NCI-H1436 (cell line): Measurements from ENCODE around the gene ATP5F1A.
A peak's percentile ranks its signal among the peaks of the same experiment; 100 is the strongest.

Source experiments
- DNase-seq: peaks from one replicate; lab custom pipeline; 2025; lab: John Stamatoyannopoulos, UW

The ATP5F1A gene

DNA sequence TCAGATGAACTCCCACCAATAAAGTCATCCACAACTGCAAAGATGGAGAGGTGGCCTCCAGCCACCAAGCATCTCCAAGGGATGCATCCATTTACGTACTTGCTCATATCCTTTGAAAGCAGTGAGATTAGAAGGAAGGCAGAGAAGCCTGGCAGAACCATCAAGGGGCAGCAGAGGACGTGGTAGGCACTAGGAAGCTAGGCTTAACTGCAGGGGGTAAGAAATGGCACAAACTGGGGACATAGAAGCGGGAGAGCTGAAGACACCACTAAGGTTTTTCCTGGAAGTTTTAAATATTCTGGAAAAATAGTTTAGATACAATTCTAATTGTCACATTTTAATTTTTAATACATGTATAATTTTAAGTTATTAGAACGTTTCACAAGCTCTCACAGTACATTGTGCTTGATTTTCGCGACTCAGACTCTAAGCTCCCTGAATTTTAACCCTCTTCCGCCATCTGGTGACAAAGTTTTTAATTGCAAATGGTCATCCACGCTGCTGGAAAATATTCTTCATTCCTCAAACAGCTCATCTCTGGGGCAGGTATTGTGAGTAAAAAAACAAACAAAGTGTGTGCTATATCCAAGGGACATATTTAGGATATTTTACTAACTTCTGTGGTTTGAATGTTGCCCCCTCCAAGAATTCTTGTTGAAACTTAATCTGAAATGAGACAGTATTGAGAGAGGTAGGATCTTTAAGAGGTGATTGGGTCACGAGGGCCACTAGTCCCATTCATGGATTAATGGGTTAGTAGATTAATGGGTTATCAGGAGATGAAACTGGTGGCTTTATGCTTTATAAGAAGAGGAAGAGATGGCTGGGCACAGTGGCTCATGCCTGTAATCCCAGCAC lies 24.4 kb downstream of the ATP5F1A start:
- DNase-seq = peak; percentile 20

DNA sequence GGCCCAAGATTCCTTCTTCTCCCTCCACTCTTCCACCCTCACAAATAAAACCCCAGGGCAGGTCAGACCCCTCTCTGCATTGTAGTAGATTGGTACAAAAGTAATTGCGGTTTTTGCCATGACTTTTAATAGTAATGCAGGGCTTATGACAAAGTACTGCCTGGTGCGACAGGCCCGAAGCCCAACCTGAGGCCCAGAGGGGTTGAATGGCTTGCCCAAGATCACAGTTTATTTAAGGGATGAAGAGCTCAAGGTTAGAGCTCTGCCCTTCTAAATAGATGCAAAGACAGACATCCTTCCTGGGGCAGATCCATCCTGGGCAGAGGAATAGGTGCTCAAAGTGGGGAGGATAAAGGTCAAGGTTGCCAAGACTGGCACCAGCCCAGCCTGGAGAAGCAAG lies 25.1 kb downstream of the ATP5F1A start:
- DNase-seq = no peak

DNA sequence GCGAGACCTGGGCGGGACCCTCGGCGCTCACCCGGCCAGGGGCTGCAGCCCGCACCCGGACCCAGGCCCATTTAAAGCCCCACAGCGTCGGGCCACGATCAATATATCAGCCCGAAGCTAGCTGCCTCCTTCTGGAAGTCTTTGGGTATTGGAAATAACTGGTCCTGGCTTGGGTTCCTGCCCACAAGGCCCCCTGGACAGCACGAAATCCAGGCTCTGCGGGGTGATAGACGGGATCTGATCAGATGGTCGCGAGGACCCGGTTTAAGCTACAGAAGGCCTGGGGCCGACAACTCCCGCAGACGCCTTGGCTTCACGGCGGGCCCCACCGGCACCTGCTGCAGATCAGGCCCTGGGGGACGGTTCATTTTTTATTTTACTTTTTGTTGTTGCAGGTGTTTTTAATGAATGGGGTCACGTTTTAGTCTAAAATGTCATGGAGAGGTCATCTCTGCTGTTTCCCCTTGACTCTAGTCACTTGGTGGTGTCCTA lies 25.7 kb downstream of the ATP5F1A start:
- DNase-seq = no peak

DNA sequence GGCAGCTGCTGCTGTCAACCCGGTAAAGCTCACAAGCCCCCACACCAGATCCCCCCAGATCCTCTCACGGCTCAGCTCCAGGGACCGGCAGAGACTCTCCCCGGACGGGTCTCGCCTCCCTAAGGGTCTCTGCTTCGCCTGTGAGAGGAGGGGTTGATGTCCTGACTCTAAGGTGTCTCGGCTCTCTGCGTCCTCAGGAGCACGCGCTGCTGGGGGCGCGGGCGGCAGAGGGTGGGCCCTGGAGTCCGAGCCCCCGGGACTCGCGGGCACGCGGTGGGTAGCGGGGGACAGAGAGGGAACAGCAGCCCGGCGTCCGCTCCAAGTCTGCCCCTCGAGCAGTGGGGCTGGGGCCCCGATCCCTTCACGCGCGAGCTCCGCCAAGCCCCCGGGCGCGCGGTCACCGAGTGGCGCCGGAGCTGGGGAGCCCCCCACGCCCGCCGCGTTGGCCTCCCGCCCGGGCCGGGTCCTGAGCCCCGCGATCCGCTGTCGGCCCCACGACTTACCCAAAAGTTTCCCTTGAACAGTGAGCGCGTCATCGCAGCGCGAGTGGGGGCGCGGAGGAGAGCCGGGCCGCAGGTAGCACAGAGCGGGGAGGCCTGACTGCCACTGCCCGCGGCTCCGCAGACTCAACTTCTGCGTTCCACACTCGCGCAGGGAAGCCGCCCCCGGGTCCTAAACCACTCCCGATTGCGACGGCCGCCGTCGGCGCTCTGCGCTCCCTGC lies 26.3 kb downstream of the ATP5F1A start, which contains the start of gene PSTPIP2:
Gene PSTPIP2 (minus strand): TSS at position 608 of the 723 bp plus-strand sequence. CDS start 72 bp downstream, at position 536.
- DNase-seq = no peak

DNA sequence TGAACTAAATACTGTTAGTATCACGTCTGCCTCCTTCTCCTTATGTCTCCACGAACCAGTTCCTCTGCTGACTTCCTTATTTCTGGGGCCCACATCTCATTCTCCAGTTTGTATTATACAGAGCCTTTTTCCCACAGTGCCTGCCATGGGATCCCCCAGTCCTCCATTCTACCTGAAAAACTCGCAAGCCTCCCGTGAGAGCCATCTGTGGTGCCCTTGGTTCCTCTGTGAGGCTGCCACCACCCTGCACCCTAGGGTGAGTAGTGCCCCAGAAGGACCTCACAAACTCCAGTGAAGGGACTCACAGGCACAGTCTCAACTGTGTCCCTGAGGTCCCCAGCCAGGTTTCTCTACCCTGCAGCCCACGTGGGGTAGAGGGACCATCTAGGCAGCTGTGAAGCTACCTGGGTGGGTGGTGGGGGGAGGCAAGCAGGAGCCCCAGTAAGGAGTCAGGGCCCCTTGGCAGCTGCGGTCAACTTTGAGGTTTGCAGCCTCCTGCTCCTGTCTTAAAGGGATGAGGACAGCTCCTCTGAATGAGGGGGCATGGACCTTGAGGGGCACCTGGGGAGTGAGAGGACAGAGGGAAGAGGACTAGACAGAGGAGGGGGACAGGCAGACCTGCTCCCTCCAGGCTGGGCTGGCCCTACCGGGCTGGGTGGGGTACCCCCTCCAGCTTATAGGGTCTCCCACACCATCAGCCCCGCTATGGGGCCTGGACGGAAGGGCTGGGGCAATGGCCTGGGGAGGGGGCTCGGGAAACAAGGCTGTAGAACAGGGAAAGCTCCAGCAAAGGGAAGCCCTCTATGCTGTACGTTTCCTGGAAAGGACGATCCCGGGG lies 27.1 kb downstream of the ATP5F1A start:
- no peak for DNase-seq

DNA sequence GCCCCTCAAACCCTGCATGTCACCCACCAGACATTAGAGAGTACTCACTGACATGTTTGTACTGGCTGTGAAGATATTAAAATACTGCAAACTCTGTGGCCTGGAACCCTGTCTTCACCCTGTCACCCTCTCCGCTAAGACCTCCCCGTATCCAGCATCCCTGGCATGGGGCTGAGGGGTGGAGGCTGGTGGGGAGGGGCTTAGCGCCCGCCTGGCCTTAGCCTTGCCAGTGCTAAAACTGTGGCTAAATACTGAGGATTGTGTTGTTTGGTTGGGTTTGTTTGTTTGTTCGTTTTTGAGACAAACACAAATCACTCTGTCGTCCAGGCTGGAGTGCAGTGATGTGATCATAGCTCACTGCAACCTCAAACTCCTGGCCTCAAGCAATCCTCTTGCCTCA lies 27.9 kb downstream of the ATP5F1A start:
- DNase-seq = no peak

DNA sequence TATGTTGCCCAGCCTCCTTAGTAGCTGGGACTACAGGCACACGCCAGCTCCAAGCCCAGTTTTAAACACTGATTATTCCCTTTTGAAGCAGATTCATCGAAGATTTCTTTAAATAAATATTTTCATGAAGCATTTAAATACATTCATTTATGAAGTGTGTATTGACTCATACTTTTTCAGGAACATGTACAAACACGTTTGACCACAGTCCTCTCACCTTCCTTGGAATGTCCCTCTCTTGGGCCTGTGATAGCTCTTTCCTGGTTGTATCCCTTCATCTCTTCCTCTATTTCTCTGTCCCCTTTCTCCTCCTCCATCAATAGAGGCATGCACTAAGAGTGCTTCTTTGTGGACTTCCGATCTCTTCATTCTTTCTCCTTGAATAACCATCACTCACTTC lies 28.6 kb downstream of the ATP5F1A start:
- DNase-seq = no peak

DNA sequence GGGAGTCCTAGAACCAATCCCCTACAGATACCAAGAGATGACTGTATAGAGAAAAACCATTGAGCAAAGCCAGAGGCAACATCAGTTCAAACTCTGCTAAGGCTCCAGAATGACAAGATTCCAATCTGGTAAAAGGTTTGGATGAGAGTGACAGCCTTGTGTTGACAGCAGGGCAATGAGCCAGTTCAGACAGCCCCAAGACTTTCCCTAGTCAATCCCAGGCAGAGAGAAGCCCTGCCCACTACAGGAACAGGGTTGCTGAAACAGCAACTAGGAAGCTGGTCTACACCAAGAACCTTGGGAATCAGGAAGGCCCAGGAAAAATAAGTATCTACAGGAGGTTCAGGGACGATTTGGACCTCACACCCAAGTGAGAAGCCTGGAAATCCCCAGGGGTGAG lies 29.3 kb downstream of the ATP5F1A start:
- DNase-seq = no peak

DNA sequence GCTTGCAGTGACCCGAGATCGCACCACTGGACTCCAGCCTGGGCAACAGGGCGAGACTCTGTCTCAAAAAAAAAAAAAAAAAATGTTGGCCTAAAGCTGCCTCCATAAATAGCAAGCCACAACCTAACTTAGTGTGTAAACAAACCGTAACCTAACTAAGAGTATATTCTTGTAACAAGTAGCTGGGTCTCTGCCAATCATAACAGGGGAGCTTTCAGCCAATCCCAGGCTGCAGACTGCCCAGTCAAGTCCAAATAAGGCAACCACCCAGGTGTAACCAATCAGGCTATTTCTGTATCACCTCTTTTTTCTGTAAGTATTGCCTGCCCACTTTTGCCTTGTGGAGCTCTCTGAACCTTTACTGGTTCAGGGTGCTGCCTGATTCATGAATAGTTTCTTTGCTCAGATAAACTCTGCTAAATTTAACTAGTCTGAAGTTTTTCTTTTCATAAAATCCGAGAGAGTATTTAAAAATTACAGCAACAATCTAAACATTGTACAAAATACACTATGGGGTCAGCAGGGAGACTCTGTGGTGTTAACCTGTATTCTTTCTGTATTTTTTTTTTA lies 30.6 kb downstream of the ATP5F1A start:
- no peak for DNase-seq

DNA sequence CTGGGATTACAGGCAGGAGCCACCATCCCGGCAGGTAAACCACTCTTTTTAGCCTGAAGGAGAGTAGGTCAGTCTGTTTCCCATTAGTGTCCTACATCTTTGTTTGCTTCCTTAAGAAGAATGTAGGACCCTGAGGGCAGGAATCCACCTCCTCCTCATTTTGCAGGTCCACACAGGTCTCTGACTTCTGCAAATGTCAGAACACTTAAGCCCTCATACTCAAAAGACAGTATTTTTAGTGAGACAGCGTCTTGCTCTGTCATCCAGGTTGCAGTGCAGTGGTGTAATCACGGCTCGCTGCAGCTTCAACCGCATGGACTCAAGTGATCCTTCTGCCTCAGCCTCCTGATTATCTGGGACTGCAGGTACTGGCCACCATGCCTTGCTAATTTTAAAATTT lies 35.3 kb downstream of the ATP5F1A start:
- no peak for DNase-seq

DNA sequence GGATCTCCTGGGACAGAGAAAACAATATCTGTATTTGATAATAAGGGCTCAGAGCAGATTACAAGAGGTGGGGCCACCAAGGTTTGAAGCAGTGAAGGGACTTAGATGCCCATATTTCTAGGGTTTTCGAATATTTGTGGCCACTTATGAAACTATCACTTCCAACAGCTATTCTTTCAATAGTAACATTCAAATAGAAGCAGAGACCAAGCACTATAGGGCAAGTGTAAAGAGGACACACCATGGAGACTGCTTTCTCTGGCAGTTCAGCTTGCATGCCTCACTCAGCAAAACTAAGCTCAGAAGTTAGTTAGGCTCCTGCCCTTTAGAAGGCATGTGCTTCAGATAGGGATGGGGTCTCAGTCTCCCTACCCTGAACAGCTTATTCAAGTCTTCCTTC lies 36.3 kb downstream of the ATP5F1A start:
- DNase-seq = no peak

DNA sequence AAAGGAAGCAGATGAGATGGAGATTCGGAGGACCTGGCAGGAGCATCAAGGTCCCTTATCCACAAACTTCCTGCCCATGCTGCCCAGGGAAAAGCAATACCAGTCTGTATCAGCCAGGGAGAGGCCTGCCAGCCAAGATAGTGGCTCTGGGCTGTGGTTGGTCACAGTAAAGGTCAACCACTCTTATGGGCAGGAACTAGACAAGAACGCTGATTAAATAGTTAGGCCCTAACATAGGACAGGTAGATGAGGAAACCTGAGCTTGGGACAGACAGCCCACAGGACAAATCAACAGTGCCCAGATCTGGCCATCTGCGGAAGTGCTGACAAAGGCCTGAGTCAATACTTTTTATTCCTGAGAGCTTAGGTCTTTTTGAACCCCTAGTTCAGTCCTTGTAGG lies 36.7 kb downstream of the ATP5F1A start:
- no peak for DNase-seq

DNA sequence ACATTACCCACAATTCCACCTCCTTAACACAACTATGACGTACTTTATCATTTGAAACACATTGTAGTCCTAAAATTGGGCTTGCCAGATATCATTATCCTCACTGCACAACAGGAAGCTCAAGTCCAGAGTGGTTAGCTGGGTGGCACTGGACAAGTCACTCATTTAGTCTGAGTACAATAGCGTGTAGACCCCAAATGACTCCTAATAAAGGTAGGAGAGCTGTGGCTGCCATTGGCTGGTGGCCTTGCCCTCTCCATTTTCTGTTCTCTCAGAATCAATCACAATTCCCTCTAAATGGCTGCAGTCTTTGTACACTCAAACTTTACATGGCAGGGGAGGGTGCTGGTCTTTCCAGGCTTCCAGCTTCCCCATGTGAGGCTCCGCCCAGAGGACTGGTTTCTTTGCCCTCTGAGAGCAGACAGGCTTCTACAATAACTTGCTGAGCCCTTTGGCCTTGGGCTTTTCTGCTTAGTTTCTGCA lies 37.7 kb downstream of the ATP5F1A start:
- no peak for DNase-seq

DNA sequence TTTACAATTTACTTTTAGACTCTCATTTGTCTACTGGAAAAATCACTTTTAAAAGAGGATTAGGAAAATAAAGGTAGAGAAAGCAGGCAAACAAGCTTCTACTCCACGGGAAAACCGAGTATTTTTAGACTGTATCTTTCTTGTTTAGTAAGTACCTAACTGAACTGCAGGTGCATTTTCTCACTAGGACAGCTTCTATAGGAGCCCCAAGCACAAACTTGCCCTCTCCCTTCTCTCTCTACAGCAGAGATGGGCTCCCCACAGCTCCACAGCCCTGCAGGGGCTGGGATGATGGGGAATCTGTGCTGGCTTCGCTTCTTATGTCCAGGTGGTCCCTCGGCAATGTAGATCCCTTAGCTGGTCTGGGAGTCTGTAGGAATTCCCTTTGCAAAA lies 42.3 kb downstream of the ATP5F1A start:
- no peak for DNase-seq

DNA sequence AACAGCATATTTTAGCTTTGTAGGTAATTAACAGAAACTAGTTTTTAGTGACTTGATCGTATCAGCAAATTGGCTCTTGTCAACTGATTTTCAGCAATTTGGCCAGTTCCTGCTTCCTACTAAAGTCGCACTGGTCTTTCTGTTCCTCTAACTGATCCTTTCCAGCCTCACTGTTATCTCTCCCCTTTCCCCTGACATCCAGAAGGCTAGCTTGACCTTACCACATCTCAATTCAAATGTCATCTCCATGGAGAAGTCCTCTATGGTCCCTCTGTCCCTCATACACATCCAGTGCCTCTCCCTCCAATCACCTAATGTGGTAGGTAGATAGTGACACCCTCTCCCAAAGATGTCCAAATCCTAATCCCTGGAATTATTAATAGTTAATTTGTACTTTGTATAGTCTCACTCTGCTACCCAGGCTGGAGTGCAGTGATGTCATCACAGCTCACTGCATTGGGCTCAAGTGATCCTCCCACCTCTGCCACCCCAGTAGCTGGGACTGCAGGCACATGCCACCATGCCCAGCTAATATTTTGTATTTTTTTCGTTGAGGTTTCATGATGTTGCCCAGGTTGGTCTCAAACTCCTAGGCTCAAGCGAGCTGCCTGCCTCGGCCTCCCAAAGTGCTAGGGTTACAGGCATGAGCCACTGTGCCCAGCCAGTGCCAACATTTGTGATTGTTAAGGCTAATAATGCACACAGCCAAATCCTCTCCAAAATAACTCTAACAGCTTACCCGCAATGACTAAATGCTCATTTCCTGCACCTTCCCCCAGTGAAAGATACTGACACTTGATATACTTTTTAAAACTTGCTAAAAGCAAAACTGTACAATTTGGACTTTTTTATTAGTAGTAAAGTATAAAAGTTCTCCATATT lies 42.9 kb downstream of the ATP5F1A start:
- no peak for DNase-seq

DNA sequence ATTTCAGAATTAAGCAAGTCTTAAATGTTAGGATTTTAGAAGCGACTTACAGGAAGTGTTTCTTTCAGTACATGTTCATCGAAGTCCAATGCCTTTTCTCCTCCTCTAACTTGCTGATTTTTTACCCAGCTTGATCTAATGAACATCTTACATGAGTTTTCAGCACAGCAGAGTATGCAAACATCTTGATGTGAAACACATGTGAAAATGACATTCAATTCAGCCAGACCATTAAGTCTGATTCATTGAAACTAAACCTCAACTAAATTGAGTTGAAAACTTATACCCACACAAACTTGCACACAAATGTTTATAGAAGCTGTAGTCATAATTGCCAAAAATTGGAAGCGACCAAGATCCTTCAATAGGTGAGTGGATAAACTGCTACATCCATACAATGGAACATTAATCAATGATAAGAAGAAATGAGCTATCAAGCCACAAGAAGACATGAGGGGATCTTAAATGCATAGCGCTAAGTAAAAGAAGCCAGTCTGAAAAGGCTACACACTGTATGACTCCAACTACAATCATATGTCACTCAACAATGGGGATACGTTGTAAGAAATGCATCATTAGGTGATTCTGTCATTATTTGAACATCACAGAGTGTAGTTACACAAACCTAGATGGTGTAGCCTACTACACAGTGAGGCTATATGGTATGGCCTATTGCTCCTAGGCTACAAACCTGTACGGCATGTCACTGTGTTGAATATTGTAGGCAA lies 44.6 kb downstream of the ATP5F1A start:
- no peak for DNase-seq

DNA sequence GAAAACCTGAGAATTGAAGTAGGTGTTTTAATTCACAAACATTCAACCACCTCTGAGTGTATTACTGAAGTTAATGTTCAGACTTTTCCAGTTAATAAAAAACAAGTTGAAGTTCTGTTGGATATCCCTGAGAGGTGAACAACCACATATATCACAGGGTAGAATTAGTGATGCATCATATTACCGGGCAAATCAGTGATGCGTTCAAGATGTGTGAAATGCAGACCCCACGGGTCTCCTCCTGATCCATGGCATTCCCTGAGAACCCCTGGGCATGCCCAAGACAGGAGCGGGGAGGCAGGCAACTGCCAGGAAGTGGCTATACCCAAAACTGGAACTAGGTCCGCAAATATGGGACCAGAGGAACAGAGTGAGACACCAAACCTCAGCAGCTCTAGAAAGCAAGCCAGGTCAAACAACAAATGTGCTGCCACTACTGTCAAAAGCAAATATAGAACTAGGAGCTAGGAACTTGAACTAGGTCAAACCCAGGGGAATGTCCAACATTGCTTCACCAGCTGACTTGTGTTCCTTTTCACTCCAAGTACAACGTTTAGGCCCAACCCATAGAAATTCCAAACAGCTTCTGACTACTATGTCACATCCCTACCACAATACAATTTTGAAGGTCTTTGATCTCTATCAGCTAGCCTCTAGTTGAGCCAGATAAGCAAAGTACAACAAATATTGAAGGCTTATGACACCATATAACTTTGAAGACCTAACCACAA lies 46.2 kb downstream of the ATP5F1A start:
- DNase-seq = no peak

DNA sequence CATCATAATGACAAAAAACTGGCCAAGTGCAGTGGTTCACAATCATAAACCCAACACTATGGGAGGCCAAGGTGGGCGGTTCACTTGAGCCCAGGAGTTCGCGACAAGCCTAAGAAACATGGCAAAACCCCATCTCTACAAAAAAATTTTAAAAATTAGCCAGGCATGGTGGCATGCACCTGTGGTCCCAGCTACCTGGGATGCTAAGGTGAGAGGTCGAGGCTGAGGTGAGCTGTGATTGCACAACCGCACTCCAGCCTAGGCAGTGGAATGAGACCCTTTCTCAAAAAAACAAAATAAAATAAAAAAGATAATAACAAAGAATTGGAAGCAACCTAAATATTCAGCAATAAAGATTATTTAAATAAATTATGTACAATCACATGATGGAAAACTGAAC lies 47.8 kb downstream of the ATP5F1A start:
- DNase-seq = no peak

DNA sequence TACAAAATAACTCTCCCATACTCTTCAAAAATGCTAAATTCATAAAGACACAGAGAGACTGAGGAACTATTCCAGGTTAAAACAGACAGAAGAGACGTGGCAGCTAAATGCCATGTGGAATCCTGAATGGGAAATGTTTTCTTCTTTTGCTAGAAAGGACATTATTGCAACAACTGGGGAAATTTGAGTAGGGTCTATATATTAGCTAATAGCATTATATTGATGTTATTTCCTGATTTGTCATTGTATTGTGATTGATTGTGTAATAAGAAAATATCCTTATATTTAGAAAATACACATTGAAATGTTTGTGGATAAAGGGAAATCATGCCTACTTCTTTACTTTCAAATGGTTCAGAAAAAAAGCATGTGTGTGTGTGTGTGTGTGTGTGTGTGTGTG lies 49.5 kb downstream of the ATP5F1A start:
- no peak for DNase-seq
